GM21529 (cell line): ENCODE data around the gene AK8.
"Not testable (repeated sequence)": the region's sequence is repeated elsewhere in the genome, so short reads cannot be mapped to it uniquely, and the experiment has no call there.

ENCODE experiments used
- ATAC-seq: cut with Tn5 transposase; IDR thresholded peaks from one replicate; pipeline ENCODE4 v1.9.1; 2021; ENCODE audit not compliant: unreplicated experiment

The AK8 gene

GRCh38 chr9:132774886-132775285, 103.2 kb downstream of the AK8 start:
- ATAC-seq: no peak

- no peak for ATAC-seq
These were observed 104.2 kb downstream of the AK8 start for GRCh38 chr9:132773764-132774339.

GRCh38 chr9:132773093-132773492, 105.0 kb downstream of the AK8 start:
- ATAC-seq: no peak

GRCh38 chr9:132771752-132772151, 106.3 kb downstream of the AK8 start:
- ATAC-seq: not testable (repeated sequence)

- ATAC-seq: no peak
These were observed 107.2 kb downstream of the AK8 start for GRCh38 chr9:132770770-132771310.

- ATAC-seq: peak; percentile 68
These were observed 107.9 kb downstream of the AK8 start for GRCh38 chr9:132769906-132770769.

GRCh38 chr9:132768932-132769905, 108.9 kb downstream of the AK8 start:
- ATAC-seq: peak; percentile 60

GRCh38 chr9:132763574-132763973, 114.5 kb downstream of the AK8 start:
- ATAC-seq: no peak

GRCh38 chr9:132762896-132763295, 115.2 kb downstream of the AK8 start:
- no peak for ATAC-seq

- ATAC-seq: no peak
These were observed 116.5 kb downstream of the AK8 start for GRCh38 chr9:132761602-132762001.

GRCh38 chr9:132760057-132760456, 118.0 kb downstream of the AK8 start:
- no peak for ATAC-seq

GRCh38 chr9:132757016-132757415, 121.1 kb downstream of the AK8 start:
- ATAC-seq: no peak

- no peak for ATAC-seq
These were observed 121.8 kb downstream of the AK8 start for GRCh38 chr9:132756214-132756845.

GRCh38 chr9:132755096-132755495, 123.0 kb downstream of the AK8 start:
- ATAC-seq: no peak

GRCh38 chr9:132754236-132754635, 123.8 kb downstream of the AK8 start:
- no peak for ATAC-seq

GRCh38 chr9:132753593-132753880, 124.5 kb downstream of the AK8 start:
- ATAC-seq: no peak

- no peak for ATAC-seq
These were observed 125.0 kb downstream of the AK8 start for GRCh38 chr9:132752877-132753592.

- no peak for ATAC-seq
These were observed 127.4 kb downstream of the AK8 start for GRCh38 chr9:132750668-132751067.

- ATAC-seq: no peak
These were observed 128.8 kb downstream of the AK8 start for GRCh38 chr9:132749306-132749705.

GRCh38 chr9:132748450-132748849, 129.6 kb downstream of the AK8 start:
- ATAC-seq: no peak
